GM10266 (cell line): Measurements from ENCODE around the gene ACSF2.

Source experiments
- DNase-seq: peaks from one replicate; pipeline ENCODE4 v3.0.0; 2012; ENCODE audit errors: extremely low spot score
- TF ChIP-seq, protein P1 (sequence below): IDR thresholded peaks from 2 replicates; pipeline ENCODE4 v1.5.1; 2012; ENCODE audit warnings: mild to moderate bottlenecking, low read depth; ENCODE audit not compliant: control insufficient read depth, insufficient read depth; ENCODE audit errors: missing control alignments

ACSF2 gene

DNA sequence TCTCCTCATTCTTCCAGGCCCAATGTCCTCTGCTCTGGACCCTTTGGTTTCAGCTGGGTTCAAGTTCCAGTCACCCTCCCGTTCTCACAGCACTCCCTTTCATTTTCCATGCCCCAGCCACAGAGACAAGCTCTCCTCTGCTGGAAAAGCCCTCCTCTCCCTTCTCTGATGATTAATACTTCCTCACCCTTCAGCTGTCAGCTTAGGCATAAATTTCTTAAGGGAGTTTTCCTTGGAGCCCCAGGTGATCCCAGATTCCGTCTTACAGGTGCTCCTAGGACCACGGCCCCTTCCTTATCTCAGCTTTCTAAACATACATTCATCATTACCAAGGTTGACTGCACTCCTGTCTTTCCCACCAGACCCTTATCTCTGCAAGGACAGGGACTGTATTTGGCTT lies 32.3 kb downstream of the ACSF2 start:
- TF ChIP-seq, protein P1, sequence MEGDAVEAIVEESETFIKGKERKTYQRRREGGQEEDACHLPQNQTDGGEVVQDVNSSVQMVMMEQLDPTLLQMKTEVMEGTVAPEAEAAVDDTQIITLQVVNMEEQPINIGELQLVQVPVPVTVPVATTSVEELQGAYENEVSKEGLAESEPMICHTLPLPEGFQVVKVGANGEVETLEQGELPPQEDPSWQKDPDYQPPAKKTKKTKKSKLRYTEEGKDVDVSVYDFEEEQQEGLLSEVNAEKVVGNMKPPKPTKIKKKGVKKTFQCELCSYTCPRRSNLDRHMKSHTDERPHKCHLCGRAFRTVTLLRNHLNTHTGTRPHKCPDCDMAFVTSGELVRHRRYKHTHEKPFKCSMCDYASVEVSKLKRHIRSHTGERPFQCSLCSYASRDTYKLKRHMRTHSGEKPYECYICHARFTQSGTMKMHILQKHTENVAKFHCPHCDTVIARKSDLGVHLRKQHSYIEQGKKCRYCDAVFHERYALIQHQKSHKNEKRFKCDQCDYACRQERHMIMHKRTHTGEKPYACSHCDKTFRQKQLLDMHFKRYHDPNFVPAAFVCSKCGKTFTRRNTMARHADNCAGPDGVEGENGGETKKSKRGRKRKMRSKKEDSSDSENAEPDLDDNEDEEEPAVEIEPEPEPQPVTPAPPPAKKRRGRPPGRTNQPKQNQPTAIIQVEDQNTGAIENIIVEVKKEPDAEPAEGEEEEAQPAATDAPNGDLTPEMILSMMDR = no peak
- no peak for DNase-seq

DNA sequence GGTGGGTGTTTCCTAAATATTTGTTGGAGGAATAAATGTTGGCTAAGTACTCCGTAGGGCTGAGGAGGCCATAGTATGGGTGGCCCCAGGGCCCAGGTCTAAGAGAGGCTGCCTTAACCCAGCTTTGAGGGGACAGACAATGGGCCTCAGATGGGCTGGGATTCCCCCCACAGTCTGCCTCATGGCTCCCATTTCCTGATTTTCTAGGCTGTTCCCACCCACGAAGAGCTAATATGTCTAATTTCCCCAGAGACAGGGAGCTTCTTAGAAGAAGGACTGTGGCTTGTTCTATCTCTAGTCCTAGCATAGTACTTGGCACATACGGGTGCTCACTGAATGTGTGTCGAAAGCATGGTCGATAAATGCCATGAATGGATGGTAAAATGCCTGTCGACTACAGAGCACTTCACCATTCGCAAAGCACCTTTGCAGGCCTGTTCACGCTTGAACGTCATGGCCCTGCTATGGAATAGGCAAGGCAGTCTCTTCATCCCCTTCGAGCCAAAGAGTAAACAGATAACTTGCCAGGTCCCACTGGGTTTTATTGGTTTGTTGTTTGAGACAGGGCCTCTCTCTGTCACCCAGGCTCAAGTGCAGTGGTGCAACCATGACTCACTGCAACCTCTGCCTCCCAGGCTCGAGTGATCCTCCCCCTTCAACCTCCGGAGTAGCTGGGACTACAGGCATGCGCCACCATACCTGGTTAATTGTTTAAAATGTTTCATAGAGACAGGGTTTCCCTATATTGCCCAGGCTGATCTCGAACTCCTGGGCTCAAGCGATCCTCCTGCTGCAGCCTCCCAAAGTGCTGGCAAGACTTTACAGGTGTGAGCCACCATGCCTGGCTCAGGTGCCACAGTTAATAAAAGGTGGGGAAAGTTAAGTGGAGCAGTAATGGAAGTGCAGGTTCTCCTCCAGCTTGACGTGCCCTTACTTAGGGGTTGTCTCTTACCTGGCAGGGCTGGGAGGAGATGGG lies 33.0 kb downstream of the ACSF2 start:
- TF ChIP-seq, protein P1 = no peak
- peak; percentile 6 for DNase-seq

DNA sequence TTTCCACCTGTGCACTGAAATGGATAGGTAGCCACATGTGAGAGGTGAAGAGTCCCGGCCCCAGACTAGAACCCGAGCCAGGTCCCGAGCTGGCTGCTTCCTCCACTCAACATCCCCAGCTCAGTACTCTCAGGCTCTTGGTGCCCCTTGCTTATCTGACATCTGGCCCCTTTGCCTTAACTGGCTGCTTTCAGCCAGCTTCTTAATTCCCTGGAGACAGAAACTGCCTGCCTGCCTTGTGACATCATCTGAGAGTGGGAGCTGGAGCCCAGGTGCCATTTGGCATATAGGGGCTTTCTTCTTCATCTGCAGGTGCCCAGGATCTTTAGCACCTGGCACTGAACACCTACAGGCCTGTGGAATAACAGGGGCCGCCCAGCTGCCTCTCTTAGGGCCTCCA lies 33.7 kb downstream of the ACSF2 start:
- TF ChIP-seq, protein P1 = no peak
- DNase-seq = peak; percentile 3

DNA sequence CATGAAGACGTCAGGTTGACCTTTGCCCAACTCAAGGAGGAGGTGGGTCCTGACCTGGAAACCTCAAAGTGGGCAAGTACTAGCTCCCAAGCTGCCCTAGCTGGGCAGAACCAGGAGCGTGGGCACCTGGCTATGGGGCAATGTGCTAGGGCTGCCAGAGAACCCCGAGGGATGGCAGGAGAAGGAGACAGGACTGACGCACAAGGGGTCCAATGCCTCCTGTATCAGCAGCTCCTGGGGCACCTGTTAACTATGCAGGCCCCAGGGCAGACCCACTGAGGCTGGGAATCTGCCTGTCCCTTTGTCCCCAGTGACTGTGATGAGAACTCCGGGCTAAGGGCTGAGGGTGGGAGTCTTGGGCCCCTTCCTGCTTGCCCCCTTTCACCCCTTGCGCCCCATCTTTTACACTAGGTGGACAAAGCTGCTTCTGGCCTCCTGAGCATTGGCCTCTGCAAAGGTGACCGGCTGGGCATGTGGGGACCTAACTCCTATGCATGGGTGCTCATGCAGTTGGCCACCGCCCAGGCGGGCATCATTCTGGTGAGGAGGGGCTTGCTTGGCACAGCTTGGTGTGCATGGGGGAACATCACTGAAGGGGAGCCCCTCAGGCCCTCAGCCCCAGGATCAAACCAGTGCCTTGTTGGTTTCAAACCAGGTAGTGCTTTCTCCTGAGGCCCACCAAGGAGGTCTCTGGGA lies 35.0 kb downstream of the ACSF2 start:
- TF ChIP-seq, protein P1 = no peak
- peak; percentile 3 for DNase-seq

DNA sequence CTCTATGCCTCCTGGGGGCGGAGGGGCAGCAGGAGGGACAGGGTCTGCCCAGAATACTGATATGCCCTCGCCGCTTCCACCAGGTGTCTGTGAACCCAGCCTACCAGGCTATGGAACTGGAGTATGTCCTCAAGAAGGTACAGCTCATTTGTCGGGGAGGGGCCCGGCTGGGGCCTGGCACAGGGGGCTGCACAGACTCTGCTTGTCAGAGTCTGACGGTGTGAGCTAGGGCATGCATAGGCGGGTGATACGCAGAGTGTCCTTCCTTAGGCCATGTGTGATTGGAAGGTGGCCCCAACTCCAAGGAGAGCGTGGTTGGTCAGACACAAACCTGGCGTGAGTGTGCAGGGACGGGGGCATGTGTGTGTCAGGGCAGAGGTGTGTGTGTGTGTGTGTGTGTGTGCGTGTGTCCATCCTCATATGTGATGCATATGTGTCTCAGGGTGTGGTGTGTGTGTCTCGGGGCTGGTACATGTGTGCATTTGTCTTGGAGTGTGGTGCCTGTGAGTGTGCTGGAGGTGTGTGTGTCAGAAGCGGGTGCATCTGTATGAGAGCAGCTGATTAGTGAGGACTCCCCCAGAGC lies 35.6 kb downstream of the ACSF2 start:
- no peak for DNase-seq
- TF ChIP-seq, protein P1 = no peak

DNA sequence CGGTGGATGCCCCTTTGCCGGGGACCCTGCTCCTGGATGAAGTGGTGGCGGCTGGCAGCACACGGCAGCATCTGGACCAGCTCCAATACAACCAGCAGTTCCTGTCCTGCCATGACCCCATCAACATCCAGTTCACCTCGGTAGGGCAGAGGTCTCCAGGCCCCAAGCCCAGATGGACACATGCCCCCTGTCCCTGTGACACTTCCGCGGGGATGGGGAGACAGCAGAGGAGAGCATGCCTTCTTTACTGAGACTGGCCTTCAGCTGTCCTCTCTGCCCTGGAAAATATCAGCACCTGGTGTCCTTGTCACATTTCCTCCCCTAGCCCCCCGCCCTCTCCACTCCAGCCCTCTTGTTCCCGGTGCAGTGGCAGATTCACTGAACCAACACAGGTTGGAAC lies 36.4 kb downstream of the ACSF2 start:
- TF ChIP-seq, protein P1 = no peak
- no peak for DNase-seq
